Thyroid gland (tissue), 4 donors: ENCODE measurements around the gene MTA2. TPM values are rescaled to one million over a fixed set of nuclear protein-coding genes. Genes with fewer than 3 reads are reported as not detected.

Source experiments
- DNase-seq, 2 donors: peaks; one replicate each; pipeline ENCODE4 v3.0.0-alpha.2; 2019
- H3K27ac ChIP-seq, 3 donors: fragments of 200-600 bp; sonication (generic); 1 replicate in 2 of 3; 2 replicates in 1 of 3; pipeline ENCODE4 v1.5.1; 2016 to 2019; ENCODE audit warnings: mild to moderate bottlenecking in 1 of 3, moderate library complexity in 1 of 3
- H3K27me3 ChIP-seq: fragments of 200-600 bp; sonication (generic); one replicate; pipeline ENCODE4 v1.5.1; 2019
- H3K36me3 ChIP-seq, 2 donors: fragments of 200-600 bp; sonication (generic); one replicate each; pipeline ENCODE4 v1.5.1; 2016 to 2019
- H3K4me1 ChIP-seq, 2 donors: fragments of 200-600 bp; sonication (generic); one replicate each; pipeline ENCODE4 v1.5.1; 2017 to 2019
- H3K4me3 ChIP-seq, 3 donors: fragments of 200-600 bp; sonication (generic); replicated peaks in 1 of 3; 1 replicate in 2 of 3; 2 replicates in 1 of 3; pipeline ENCODE4 v1.5.1; 2016; ENCODE audit warnings: mild to moderate bottlenecking in 1 of 3
- H3K9me3 ChIP-seq: fragments of 200-600 bp; sonication (generic); one replicate; pipeline ENCODE4 v1.5.1; 2017
- POLR2A ChIP-seq, 2 donors: fragments of 450-650 bp; IDR thresholded peaks; one replicate each; pipeline ENCODE4 v1.6.1; 2017; ENCODE audit warnings: antibody characterized with exemption in 2 of 2, mild to moderate bottlenecking in 2 of 2, moderate library complexity in 1 of 2
- WGBS, 2 donors: methylation state at CpG; one replicate each; pipeline ENCODE4 v1.1.5; 2017; 5-methylcytosine and 5-hydroxymethylcytosine counted together
- intact Hi-C: fragments of 100-400 bp; cut with DNase I; formaldehyde crosslinking; loops from one replicate; pipeline ENCODE4 v1.15.1; 2023
- total RNA-seq, 4 donors: library from RNA; depleted of rRNA; stranded (reverse); fragments of >200 nt; gene quantifications; one replicate each; pipeline ENCODE4 v1.2.3, GENCODE V29; 2016
- TF ChIP-seq, protein P1 (sequence below), 6 experiments: fragments of 200-600 bp in 3 of 6; fragments of 450-650 bp in 3 of 6; sonication (generic) in 3 of 6; IDR thresholded peaks; one replicate each; pipeline ENCODE4 v1.5.1; 2016 to 2019; ENCODE audit warnings: antibody characterized with exemption in 6 of 6, mild to moderate bottlenecking in 2 of 6, inconsistent platforms in 1 of 6, moderate library complexity in 1 of 6

MTA2 gene
- total RNA-seq, 4 donors from 2014 or later = 65.3 to 76.7 (median 70.7) TPM

DNA sequence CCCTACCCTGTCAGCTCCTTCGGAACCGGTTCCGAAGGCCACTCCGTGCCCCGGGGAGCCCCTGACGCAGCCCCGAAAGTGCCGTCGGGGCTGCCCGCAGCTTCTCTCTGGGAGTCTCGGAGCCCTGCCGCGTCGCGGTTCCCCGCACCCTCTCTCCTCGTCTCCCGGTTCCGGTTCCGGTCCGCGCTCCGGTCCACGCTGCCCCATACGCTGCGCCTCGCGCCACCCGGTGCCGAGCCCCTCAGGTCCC, 618 bp downstream of the MTA2 start:
- intact Hi-C loops = no loop called here
- Histone ChIP-seq H3K4me3 (peak overlapping the region; percentile 86 to 96 (median 87)), H3K9me3 (no peaks in the 10 kb centered on the region), H3K36me3 (peaks cover 23 to 30% of the 10 kb centered on the region in 2 donors), H3K4me1 (peaks cover 19 to 21% of the 10 kb centered on the region in 2 donors), H3K27me3 (no peaks in the 10 kb centered on the region), H3K27ac (peak overlapping the region; percentile 82 to 95 (median 86))
- TF ChIP-seq, protein P1, sequence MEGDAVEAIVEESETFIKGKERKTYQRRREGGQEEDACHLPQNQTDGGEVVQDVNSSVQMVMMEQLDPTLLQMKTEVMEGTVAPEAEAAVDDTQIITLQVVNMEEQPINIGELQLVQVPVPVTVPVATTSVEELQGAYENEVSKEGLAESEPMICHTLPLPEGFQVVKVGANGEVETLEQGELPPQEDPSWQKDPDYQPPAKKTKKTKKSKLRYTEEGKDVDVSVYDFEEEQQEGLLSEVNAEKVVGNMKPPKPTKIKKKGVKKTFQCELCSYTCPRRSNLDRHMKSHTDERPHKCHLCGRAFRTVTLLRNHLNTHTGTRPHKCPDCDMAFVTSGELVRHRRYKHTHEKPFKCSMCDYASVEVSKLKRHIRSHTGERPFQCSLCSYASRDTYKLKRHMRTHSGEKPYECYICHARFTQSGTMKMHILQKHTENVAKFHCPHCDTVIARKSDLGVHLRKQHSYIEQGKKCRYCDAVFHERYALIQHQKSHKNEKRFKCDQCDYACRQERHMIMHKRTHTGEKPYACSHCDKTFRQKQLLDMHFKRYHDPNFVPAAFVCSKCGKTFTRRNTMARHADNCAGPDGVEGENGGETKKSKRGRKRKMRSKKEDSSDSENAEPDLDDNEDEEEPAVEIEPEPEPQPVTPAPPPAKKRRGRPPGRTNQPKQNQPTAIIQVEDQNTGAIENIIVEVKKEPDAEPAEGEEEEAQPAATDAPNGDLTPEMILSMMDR (IDR thresholded peaks at IDR 0.05) = no peak
- no peak for TF ChIP-seq POLR2A (IDR thresholded peaks at IDR 0.05)
- peak; percentile 64 to 65 for DNase-seq
- WGBS, 2 donors = 1% methylated on average over 17 of the region's 30 CpGs; no CpG with 5 or more reads in 1 of the 2 donors

DNA sequence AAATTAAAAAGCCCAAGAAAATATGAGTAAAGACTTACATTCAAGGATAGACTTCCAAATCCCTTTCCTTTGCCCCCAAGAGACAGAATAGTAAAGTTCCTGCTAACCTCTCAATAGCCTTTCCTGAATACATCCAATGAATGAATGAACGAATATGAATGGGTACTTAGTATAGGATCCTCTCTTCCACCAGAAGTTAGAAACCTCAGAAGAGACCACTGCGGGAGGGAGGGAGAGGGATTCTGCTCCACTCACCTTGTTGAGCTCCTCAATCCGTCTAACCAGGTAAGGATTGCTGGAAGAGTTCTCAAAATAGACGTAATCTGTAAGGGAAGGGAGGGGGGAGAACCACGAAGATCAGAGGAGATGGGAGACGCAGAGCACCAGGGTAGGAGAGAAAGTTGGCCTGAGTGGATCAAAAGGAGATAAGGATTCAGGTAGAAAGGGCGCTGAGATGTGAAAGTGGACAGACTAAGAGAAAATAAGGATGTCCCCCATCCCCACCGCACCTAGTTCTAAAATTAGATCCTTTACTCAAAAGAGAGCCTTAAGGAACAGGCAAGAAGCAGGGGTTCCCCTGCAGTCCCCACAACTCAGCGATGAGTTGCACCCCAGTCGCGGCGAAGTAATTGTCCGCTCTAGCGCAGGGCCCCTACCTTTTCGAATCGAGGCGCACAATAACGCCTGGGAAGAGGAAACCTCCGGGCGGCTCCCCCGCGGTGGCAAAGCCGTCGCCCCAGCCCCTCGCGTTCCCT, 1.1 kb downstream of the MTA2 start:
- H3K4me1 ChIP-seq = peaks cover 19 to 21% of the 10 kb centered on the region in 2 donors
- TF ChIP-seq, protein P1 (IDR thresholded peaks at IDR 0.05) = no peak
- no peak for TF ChIP-seq POLR2A (IDR thresholded peaks at IDR 0.05)
- intact Hi-C loops = no loop called here

DNA sequence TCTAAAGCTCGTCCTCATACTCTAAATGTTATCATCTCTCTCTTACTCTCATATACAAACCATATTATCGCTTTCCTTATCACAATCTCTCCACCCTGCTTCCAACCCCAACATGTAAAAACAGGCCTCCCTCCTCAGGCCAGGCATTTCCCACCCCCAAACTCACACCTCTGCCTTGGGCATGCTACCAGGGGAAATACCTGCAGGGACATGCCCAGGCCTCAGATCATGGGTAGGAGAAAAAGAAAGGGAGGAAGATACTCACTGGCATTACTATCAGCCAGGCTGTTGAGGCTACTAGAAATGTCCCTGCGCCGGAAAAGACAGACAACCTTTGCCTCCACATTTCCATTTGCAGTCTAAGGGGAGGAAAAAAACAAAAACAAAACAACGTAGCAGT, 1.8 kb downstream of the MTA2 start:
- Histone ChIP-seq H3K9me3 (no peaks in the 10 kb centered on the region), H3K27ac (peak overlapping the region in 1 of 3 donors; percentile 45), H3K36me3 (peaks cover 34 to 36% of the 10 kb centered on the region in 2 donors), H3K4me3 (peak overlapping the region in 1 of 3 donors; percentile 86), H3K4me1 (peaks cover 19 to 21% of the 10 kb centered on the region in 2 donors), H3K27me3 (no peaks in the 10 kb centered on the region)
- WGBS, 2 donors = 64 to 69% methylated on average over 5 of the region's 5 CpGs
- no peak for DNase-seq
- intact Hi-C loops = no loop called here
- no peak for TF ChIP-seq POLR2A (IDR thresholded peaks at IDR 0.05)
- TF ChIP-seq, protein P1 (IDR thresholded peaks at IDR 0.05) = no peak

More for the DNA sequence above, 1.1 kb downstream of the MTA2 start:
- WGBS, 2 donors = 5 to 6% methylated on average over 14 to 16 of the region's 26 CpGs
- peak overlapping the region; percentile 86 to 96 (median 87) for H3K4me3 ChIP-seq
- H3K9me3 ChIP-seq = no peaks in the 10 kb centered on the region
- H3K36me3 ChIP-seq = peaks cover 28 to 33% of the 10 kb centered on the region in 2 donors
- DNase-seq = no peak
- H3K27me3 ChIP-seq = no peaks in the 10 kb centered on the region
- peak overlapping the region; percentile 82 to 95 (median 86) for H3K27ac ChIP-seq

DNA sequence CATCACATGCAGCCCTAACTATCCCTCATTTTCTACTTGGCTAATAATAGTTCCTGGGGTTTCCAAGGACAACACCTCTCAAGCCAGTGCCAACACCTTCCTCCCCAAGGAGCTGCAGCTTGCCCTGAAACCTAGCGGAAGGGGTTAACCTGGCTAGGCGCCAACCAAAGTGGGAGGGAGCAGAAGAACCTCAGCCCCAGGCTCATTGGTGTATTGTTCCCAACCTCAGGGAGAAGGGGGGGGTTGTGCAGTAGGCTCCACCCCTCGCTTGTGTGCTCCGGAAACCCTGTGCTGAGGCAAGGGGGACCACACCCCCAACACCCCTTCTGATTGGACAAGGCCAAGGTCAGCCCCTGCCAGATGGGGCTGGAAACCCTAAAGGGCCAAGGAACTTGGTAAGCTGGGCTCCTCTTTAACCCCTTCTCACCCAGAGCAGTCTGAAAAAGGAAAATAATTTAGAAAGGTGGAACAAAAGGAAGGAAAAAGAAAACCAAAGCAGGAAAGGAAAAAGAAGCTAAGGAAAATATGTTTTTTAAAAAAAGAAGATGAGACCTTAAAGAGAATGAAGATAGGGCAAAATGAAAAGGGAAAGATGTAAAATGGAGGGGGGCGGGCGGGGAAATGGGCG, 2.5 kb downstream of the MTA2 start:
- peak; percentile 80 to 85 for DNase-seq
- 59% methylated on average over 6 to 7 of the region's 7 CpGs for WGBS, 2 donors

More for the DNA sequence above, 2.5 kb downstream of the MTA2 start:
- peaks cover 19 to 21% of the 10 kb centered on the region in 2 donors for H3K4me1 ChIP-seq
- H3K36me3 ChIP-seq = peaks cover 40 to 42% of the 10 kb centered on the region in 2 donors
- H3K27me3 ChIP-seq = no peaks in the 10 kb centered on the region
- no peaks in the 10 kb centered on the region for H3K9me3 ChIP-seq
- H3K27ac ChIP-seq = peak overlapping the region in 2 of 3 donors; percentile 24 to 45
- intact Hi-C loops = no loop called here
- TF ChIP-seq, protein P1 (IDR thresholded peaks at IDR 0.05) = no peak
- no peak for TF ChIP-seq POLR2A (IDR thresholded peaks at IDR 0.05)
- H3K4me3 ChIP-seq = peak overlapping the region in 1 of 3 donors; percentile 9
